ENCODE results near the gene WSB2.
A peak's percentile ranks its signal among the peaks of the same experiment; 100 is the strongest.

WSB2 gene

DNA sequence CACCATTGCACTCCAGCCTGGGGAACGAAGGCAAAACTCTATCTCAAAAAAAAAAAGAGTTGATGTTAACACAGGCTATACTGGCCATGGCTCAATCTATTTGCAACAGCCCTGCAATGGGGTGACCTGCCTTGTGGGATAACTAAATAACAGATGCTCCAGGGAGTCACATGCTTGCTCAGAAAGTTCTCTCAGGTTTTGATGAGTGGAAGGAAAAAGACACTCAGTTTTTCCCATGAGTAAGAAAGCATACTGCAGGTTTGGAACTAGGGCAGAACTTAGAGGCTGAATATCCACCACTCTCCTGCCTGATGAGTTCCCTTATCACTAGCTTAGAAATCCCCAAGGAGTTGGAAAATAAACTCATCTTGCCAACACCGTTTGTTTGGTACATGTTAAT lies 16.9 kb downstream of the WSB2 start:
- TF ChIP-seq, protein P1, sequence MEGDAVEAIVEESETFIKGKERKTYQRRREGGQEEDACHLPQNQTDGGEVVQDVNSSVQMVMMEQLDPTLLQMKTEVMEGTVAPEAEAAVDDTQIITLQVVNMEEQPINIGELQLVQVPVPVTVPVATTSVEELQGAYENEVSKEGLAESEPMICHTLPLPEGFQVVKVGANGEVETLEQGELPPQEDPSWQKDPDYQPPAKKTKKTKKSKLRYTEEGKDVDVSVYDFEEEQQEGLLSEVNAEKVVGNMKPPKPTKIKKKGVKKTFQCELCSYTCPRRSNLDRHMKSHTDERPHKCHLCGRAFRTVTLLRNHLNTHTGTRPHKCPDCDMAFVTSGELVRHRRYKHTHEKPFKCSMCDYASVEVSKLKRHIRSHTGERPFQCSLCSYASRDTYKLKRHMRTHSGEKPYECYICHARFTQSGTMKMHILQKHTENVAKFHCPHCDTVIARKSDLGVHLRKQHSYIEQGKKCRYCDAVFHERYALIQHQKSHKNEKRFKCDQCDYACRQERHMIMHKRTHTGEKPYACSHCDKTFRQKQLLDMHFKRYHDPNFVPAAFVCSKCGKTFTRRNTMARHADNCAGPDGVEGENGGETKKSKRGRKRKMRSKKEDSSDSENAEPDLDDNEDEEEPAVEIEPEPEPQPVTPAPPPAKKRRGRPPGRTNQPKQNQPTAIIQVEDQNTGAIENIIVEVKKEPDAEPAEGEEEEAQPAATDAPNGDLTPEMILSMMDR (IDR thresholded peaks at IDR 0.05; ENCODE audit: low read depth, low read length), result no peak
- H3K4me3 ChIP-seq (ENCODE audit: low read depth, low read length), result no peak overlapping the region

DNA sequence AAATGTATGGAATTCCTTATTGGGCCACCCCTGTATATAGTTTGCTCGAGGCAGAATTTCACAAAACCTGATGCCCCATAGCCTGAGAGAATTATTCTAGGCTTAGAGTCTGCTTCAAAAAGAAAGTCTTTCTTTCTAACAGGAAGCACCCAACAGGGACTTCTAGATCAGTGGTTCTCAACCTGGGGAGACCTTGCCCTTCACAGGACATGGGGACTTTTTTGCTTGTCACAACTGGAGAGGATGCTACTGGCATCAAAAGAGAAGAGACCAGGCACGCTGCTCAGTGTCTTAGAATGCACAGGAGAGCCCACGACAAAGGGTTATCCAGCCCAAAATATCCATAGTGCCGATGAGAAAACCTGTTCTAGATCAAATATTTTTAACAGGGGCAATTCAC lies 18.9 kb downstream of the WSB2 start:
- TF ChIP-seq, protein P1 (IDR thresholded peaks at IDR 0.05; ENCODE audit: low read depth, low read length), result no peak
- no peak overlapping the region for H3K4me3 ChIP-seq (ENCODE audit: low read depth, low read length)

DNA sequence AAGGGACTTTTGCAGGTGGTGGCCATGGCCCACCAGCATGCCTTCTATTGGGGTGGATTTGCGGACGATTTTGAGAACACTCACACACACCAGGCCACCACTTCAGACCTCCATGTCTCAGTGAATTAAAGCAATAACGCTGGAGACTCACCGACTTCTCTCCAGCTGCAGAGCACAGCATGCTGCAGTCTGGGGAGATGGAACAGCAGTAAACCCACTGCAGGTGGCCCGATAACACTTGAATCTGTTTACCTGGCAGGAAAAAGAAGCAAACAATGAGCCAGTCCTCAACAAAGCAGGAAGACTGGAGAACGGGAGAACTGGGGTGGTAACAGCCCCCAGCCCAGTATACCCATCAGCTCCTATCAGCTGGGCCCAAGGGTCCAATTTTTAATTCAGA lies 22.8 kb downstream of the WSB2 start:
- H3K4me3 ChIP-seq (ENCODE audit: low read depth, low read length), result no peak overlapping the region
- TF ChIP-seq, protein P1 (IDR thresholded peaks at IDR 0.05; ENCODE audit: low read depth, low read length), result no peak

DNA sequence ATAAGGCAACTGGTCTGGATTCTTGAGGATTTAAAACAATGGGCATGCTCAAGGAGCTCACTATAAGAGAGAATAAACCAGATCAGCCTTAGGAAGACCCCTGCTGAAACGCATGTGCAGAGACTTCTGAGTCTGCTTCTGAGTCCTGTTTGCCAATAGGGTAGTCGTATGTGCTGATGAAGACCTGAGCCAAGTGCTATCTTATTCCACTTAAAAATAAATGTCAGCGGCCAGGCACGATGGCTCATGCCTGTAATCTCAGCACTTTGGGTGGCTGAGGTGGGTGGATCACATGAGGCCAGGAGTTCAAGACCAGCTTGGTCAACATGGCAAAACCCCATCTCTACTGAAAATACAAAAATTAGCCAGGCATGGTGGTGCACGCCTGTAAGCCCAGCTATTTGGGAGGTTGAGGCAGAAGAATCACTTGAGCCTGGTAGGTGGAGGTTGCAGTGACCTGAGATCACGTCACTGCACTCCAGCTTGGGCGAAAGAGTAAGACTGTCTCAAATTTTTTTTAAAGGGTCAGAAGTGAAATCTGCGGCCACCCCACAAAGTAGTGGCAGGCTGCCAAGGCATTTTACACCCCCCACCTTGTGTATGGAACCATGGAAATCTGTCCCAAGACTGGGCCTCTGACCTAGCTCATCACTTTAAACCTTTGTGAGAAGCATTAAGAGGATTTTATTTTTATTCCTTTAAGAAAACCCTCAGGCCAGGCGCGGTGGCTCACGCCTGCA lies 24.1 kb downstream of the WSB2 start:
- TF ChIP-seq, protein P1 (IDR thresholded peaks at IDR 0.05; ENCODE audit: low read depth, low read length), result no peak
- no peak overlapping the region for H3K4me3 ChIP-seq (ENCODE audit: low read depth, low read length)

DNA sequence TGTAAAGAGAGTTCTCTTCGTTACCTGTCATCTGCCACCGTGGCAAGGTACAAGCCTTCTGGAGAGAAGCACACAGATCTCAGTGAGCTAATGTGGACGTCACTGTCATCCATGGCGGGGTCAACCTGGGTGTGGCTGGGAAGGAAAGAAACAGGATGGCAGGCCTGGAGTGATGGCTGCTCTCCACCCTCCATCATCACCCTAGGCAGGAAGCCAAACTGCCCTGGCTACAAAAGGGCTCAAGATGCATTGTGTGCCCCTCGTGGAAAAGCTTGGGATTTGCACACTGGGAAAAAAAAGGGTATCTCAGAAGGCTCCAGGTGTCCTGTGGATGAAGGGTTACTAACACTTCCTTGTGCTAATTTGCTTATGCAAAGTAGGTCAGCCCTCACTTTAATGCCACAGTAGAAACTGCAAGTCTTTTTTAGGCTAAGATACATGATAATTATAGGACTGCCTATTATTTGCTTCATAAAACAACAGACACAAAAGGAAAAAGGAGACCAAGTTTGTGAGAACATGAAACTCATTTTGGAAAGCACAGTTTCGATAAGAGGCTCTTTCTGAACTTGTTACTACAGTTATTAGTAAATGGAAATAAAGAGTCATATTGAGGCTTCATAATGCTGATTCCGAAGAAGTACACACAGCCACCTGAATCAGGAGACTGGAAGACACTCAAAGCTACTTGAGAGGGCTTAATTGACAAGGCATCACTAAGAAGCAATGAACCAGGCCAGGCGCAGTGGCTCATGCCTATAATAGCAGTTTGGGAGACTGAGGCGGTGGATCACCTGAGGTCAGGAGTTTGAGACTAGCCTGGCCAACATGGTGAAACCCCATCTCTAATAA lies 25.6 kb downstream of the WSB2 start:
- no peak overlapping the region for H3K4me3 ChIP-seq (ENCODE audit: low read depth, low read length)
- TF ChIP-seq, protein P1 (IDR thresholded peaks at IDR 0.05; ENCODE audit: low read depth, low read length), result no peak

DNA sequence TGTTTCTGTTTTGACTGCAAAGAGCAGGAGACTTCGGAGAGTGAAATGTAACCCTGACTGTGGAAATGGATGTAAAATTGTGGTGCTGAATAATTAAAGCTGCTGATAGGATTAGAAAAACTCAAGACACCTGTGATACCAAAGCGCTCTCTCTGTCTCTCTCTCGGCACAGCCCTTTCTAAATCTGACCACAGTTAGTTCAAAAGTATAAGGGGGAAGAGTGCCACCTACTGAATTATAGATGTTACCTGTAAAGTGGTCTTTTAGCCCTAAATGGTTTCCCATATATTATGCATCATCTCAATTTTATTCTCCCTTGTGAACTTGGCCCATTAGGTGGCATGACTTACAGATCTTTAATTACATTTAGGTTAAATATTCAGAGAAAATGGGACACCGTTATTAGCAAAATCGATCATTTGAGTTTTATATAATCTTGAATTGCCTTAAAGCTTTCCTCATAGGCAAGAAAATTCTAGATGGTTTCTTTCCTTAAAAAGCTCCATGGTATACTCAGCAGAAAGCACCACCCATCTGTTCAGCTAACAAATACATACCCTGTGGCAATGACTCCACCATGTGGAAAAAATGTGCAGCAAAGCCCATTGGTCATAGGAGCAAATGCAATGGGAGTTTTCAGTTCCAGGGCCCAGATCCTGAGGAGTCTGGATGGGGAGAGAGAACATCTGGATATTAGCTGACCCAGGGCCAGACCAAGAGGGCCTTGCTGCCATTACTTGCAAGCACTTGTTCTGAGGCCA lies 26.4 kb downstream of the WSB2 start:
- no peak overlapping the region for H3K4me3 ChIP-seq (ENCODE audit: low read depth, low read length)
- TF ChIP-seq, protein P1 (IDR thresholded peaks at IDR 0.05; ENCODE audit: low read depth, low read length), result peak; percentile 34
